Endothelial cell of umbilical vein (primary cell): ENCODE results near the gene COG5. TPM values are rescaled to one million over a fixed set of nuclear protein-coding genes. Genes with fewer than 3 reads are reported as not detected.
A peak's percentile ranks its signal among the peaks of the same experiment; 100 is the strongest.

Experiments used
- BruUV-seq: library from RNA; stranded (reverse); fragments of 400-500 nt; replicated peaks from 2 replicates; lab custom pipeline; 2021; lab: Mats Ljungman, UMichigan
- CTCF ChIA-PET: fragments of 300-600, 350-600 bp; sonication (Branson Sonifier 250); formaldehyde crosslinking; loops from one replicate; lab custom pipeline; 2021; ENCODE audit warnings: antibody characterized with exemption, inconsistent platforms; lab: Charles Lee
- POLR2A ChIA-PET: fragments of 300-600, 350-600 bp; sonication (Branson Sonifier 250); formaldehyde crosslinking; loops from one replicate; lab custom pipeline; 2021; ENCODE audit warnings: antibody characterized with exemption, inconsistent platforms; lab: Charles Lee
- DNase-seq: peaks from one replicate; pipeline ENCODE4 v3.0.0-alpha.2; 2011; ENCODE audit warnings: low read depth, low spot score
- FAIRE-seq: peaks from 2 replicates; lab custom pipeline; 2011; peaks lifted over from hg19 to GRCh38; lab: Jason Lieb, UNC
- H2AFZ ChIP-seq: 2 replicates; pipeline ENCODE4 v1.6.0; 2012; ENCODE audit warnings: low read depth, low read length, control low read depth, inconsistent platforms
- H3K27ac ChIP-seq: 2 replicates; pipeline ENCODE4 v1.5.1; 2011; ENCODE audit warnings: low read depth, mild to moderate bottlenecking, control low read depth, low read length, moderate library complexity; ENCODE audit not compliant: insufficient read depth
- H3K27me3 ChIP-seq, 2 experiments: 2 replicates each; pipeline versions ENCODE4 v1.6.0 to v1.6.1; 2011; ENCODE audit warnings: low read length in 2 of 2, mixed read lengths in 1 of 2; ENCODE audit not compliant: control insufficient read depth in 2 of 2, insufficient read depth in 2 of 2
- H3K36me3 ChIP-seq, 2 experiments: 2 replicates in 1 of 2; 3 replicates in 1 of 2; pipeline ENCODE4 v1.5.1; 2011; ENCODE audit warnings: low read length in 2 of 2, mild to moderate bottlenecking in 1 of 2, moderate library complexity in 1 of 2; ENCODE audit not compliant: control insufficient read depth in 2 of 2, insufficient read depth in 2 of 2; ENCODE audit errors: extremely low read depth in 1 of 2
- H3K4me1 ChIP-seq: 3 replicates; pipeline ENCODE4 v1.5.1; 2011; ENCODE audit warnings: mild to moderate bottlenecking, low read length; ENCODE audit not compliant: control insufficient read depth, insufficient read depth; ENCODE audit errors: extremely low read depth
- H3K4me2 ChIP-seq: 2 replicates; pipeline ENCODE4 v1.6.1; 2011; ENCODE audit warnings: low read length, control low read depth, mixed read lengths; ENCODE audit not compliant: insufficient read depth
- H3K4me3 ChIP-seq, 3 experiments: fragments of 200-600 bp in 1 of 3; sonication (generic), shearing (Covaris generic) in 1 of 3; replicated peaks in 1 of 3; 2 replicates each; pipeline ENCODE4 v1.5.1; 2011 to 2016; ENCODE audit warnings: control low read depth in 3 of 3, low read length in 3 of 3, mild to moderate bottlenecking in 2 of 3, inconsistent platforms in 1 of 3, low read depth in 1 of 3, moderate library complexity in 1 of 3; ENCODE audit not compliant: insufficient read depth in 1 of 3
- H3K79me2 ChIP-seq: 2 replicates; pipeline ENCODE4 v1.6.0; 2012; ENCODE audit warnings: low read length, inconsistent platforms; ENCODE audit not compliant: control insufficient read depth, insufficient read depth
- H3K9ac ChIP-seq: replicated peaks from 2 replicates; pipeline ENCODE3; 2011; ENCODE audit warnings: low read length, control low read depth; ENCODE audit not compliant: insufficient read depth; ENCODE audit errors: extremely low read depth
- H3K9me1 ChIP-seq: replicated peaks from 3 replicates; pipeline ENCODE4 v1.6.0; 2011; ENCODE audit warnings: mild to moderate bottlenecking, low read length; ENCODE audit not compliant: control insufficient read depth, insufficient read depth; ENCODE audit errors: extremely low read depth
- H3K9me3 ChIP-seq: replicated peaks from 2 replicates; pipeline ENCODE4 v1.5.1; 2012; ENCODE audit warnings: low read length, inconsistent platforms; ENCODE audit not compliant: control insufficient read depth, insufficient read depth
- H4K20me1 ChIP-seq: replicated peaks from 2 replicates; pipeline ENCODE3; 2011; ENCODE audit warnings: mild to moderate bottlenecking, low read length; ENCODE audit not compliant: control insufficient read depth, insufficient read depth; ENCODE audit errors: extremely low read depth
- EZH2 ChIP-seq: IDR thresholded peaks from 2 replicates; pipeline ENCODE4 v1.6.1; 2012; ENCODE audit warnings: borderline replicate concordance, low read depth, mild to moderate bottlenecking, moderate library complexity, low read length, inconsistent platforms; ENCODE audit not compliant: severe bottlenecking
- FOS ChIP-seq: IDR thresholded peaks from 2 replicates; pipeline ENCODE4 v1.6.1; 2011; ENCODE audit warnings: mild to moderate bottlenecking, low read length, moderate library complexity, borderline replicate concordance; ENCODE audit not compliant: insufficient read depth
- GATA2 ChIP-seq: IDR thresholded peaks from 2 replicates; pipeline ENCODE4 v1.7.0; 2011; ENCODE audit warnings: low read depth, mild to moderate bottlenecking, moderate library complexity, mixed read lengths, low read length; ENCODE audit not compliant: insufficient read length, insufficient read depth
- JUN ChIP-seq: IDR thresholded peaks from 2 replicates; pipeline ENCODE4 v1.6.1; 2011; ENCODE audit warnings: borderline replicate concordance, low read depth; ENCODE audit not compliant: insufficient read length, insufficient read depth
- MYC ChIP-seq: IDR thresholded peaks from one replicate; pipeline ENCODE4 v1.6.1; 2011; ENCODE audit warnings: mild to moderate bottlenecking, low read depth, low read length
- POLR2A ChIP-seq: IDR thresholded peaks from 2 replicates; pipeline ENCODE4 v1.6.1; 2012; ENCODE audit warnings: low read depth, mild to moderate bottlenecking, control low read depth, low read length
- POLR2AphosphoS5 ChIP-seq: IDR thresholded peaks from 2 replicates; pipeline ENCODE4 v1.6.1; 2012; ENCODE audit warnings: low read depth, mild to moderate bottlenecking, control low read depth, low read length, moderate library complexity; ENCODE audit not compliant: insufficient read depth
- dilution Hi-C: fragments of 300-500 bp; cut with MboI; formaldehyde crosslinking; loops from one replicate; pipeline ENCODE4 v1.15.0; 2019; ENCODE audit warnings: low sequenced_read_pairs; ENCODE audit not compliant: extremely low pct_ligation_motif_present
- intact Hi-C: fragments of 100-400 bp; cut with micrococcal nuclease; formaldehyde crosslinking; loops from one replicate; pipeline ENCODE4 v1.10.0; 2022
- polyA plus RNA-seq, 4 experiments: library from polyadenylated mRNA; depleted of rRNA in 3 of 4; stranded (reverse) in 3 of 4; unstranded in 1 of 4; fragments of >200 nt; gene quantifications; 2 replicates each; pipeline versions ENCODE4 v1.2.1 to v1.2.3, GENCODE V29; 2011 to 2012; ENCODE audit warnings: missing spikeins in 1 of 4
- total RNA-seq: library from RNA; stranded (reverse); gene quantifications from 2 replicates; pipeline ENCODE4 v1.2.3, GENCODE V29; 2021
- TF ChIP-seq, protein P1 (sequence below), 2 donors: IDR thresholded peaks; 1 replicate in 1 of 2; 2 replicates in 1 of 2; pipeline ENCODE4 v1.5.1; 2011; ENCODE audit warnings: low read length in 2 of 2, mild to moderate bottlenecking in 2 of 2, moderate library complexity in 2 of 2, control low read depth in 1 of 2, inconsistent platforms in 1 of 2, low read depth in 1 of 2; ENCODE audit not compliant: insufficient read depth in 1 of 2; ENCODE audit errors: extremely low read depth in 1 of 2
- TF ChIP-seq, protein P2 (sequence below): IDR thresholded peaks from 2 replicates; pipeline ENCODE4 v1.6.1; 2011; ENCODE audit not compliant: insufficient read depth, insufficient read length

COG5 gene
- total and polyA plus RNA-seq, 2 donors (not counting 3 experiments of a cell fraction or from before 2014, with no cell fraction given), result 18.8 to 45.3 TPM

DNA sequence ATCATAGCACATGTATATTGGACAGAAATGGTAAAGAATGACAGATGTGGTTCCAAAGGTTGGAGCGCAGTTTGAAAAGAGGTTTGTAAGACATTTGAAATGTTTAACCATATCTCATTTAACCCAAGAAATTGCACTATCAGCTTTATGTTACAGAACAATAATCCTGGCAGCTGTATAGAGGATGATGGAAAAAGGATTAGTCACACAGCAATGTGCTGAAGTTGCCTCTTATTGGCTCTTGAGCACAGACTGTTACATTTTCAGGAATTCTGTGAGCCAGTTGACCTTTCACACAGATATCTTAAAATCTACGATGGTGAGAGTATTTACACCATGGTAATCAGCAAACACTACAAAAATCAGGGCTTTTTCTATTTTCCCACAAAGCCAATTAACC, 3.9 kb downstream of the COG5 start:
- POLR2A ChIA-PET, result no interaction called here
- Histone ChIP-seq H2AFZ (no peak overlapping the region), H3K4me3 (no peak overlapping the region), H4K20me1 (no peaks in the 10 kb centered on the region), H3K4me1 (peaks cover 24% of the 10 kb centered on the region), H3K36me3 (peaks cover 0 to 8% of the 10 kb centered on the region in 2 experiments), H3K27me3 (no peaks in the 10 kb centered on the region), H3K79me2 (peaks cover 38% of the 10 kb centered on the region), H3K9me3 (no peaks in the 10 kb centered on the region), H3K9ac (no peak overlapping the region), H3K4me2 (no peak overlapping the region), H3K27ac (no peak overlapping the region), H3K9me1 (no peaks in the 10 kb centered on the region)
- BruUV-seq, result no TSS peak
- peak; percentile 54 for FAIRE-seq
- TF ChIP-seq EZH2, result no peak
- TF ChIP-seq GATA2, result peak; percentile 23
- peak; percentile 22 for TF ChIP-seq JUN
- TF ChIP-seq, protein P1, sequence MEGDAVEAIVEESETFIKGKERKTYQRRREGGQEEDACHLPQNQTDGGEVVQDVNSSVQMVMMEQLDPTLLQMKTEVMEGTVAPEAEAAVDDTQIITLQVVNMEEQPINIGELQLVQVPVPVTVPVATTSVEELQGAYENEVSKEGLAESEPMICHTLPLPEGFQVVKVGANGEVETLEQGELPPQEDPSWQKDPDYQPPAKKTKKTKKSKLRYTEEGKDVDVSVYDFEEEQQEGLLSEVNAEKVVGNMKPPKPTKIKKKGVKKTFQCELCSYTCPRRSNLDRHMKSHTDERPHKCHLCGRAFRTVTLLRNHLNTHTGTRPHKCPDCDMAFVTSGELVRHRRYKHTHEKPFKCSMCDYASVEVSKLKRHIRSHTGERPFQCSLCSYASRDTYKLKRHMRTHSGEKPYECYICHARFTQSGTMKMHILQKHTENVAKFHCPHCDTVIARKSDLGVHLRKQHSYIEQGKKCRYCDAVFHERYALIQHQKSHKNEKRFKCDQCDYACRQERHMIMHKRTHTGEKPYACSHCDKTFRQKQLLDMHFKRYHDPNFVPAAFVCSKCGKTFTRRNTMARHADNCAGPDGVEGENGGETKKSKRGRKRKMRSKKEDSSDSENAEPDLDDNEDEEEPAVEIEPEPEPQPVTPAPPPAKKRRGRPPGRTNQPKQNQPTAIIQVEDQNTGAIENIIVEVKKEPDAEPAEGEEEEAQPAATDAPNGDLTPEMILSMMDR (IDR thresholded peaks at IDR 0.05; ENCODE audit: extremely low read depth in 1 of 2, insufficient read depth in 1 of 2, low read depth in 1 of 2, low read length in 2 of 2), result no peak
- TF ChIP-seq MYC, result no peak
- peak; percentile 57 for DNase-seq
- CTCF ChIA-PET, result interaction anchor here (1.0 kb wide), 1 partner anchor 9 kb away, joined by 3 read pairs; no protein-coding TSS in a partner anchor
- dilution Hi-C loops, result no loop called here
- intact Hi-C loops, result loop anchor here (5.0 to 10.0 kb wide), 2 partner anchors 98 to 165 kb away; no protein-coding TSS in a partner anchor

DNA sequence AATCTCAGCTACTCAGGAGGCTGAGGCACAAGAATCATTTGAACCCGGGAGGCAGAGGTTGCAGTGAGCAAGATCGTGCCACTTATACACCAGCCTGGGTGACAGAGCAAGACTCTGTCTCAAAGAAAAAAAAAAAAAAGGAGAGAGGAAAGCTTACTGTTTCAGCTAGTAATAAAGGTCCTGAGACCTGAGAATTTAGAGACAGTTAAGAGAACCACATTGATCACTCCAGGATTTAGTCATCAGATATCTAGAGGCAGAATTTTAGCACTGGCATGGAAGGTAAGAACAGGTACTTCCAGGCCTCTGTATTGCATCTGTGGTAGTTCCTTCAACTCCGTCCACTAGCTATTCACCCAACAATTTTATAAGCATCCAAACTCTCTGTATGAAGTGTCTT, 7.8 kb downstream of the COG5 start:
- FAIRE-seq, result no peak
- no peak overlapping the region for H3K9ac ChIP-seq
- no peaks in the 10 kb centered on the region for H3K27me3 ChIP-seq
- H3K79me2 ChIP-seq, result peaks cover 33% of the 10 kb centered on the region
- TF ChIP-seq GATA2, result no peak
- no peak for TF ChIP-seq FOS
- TF ChIP-seq POLR2AphosphoS5, result no peak
- no peak for TF ChIP-seq POLR2A
- no peak for TF ChIP-seq JUN
- TF ChIP-seq, protein P2, sequence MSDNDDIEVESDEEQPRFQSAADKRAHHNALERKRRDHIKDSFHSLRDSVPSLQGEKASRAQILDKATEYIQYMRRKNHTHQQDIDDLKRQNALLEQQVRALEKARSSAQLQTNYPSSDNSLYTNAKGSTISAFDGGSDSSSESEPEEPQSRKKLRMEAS, result no peak
- no peak for TF ChIP-seq EZH2
- no peak for TF ChIP-seq MYC
- TF ChIP-seq, protein P1 (IDR thresholded peaks at IDR 0.05; ENCODE audit: extremely low read depth in 1 of 2, insufficient read depth in 1 of 2, low read depth in 1 of 2, low read length in 2 of 2), result no peak
- H3K9me3 ChIP-seq, result no peaks in the 10 kb centered on the region
- POLR2A ChIA-PET, result no interaction called here
- BruUV-seq, result no TSS peak
- peaks cover 0 to 17% of the 10 kb centered on the region in 2 experiments for H3K36me3 ChIP-seq
- peaks cover 9% of the 10 kb centered on the region for H3K4me1 ChIP-seq
- intact Hi-C loops, result no loop called here
- no peak for DNase-seq
- no peak overlapping the region for H2AFZ ChIP-seq
- H3K27ac ChIP-seq, result no peak overlapping the region
- no peaks in the 10 kb centered on the region for H3K9me1 ChIP-seq
- peaks cover 2% of the 10 kb centered on the region for H4K20me1 ChIP-seq
- CTCF ChIA-PET, result no interaction called here
- H3K4me3 ChIP-seq, result no peak overlapping the region
- H3K4me2 ChIP-seq, result no peak overlapping the region
- dilution Hi-C loops, result no loop called here
